GM18909 (cell line): Measurements from ENCODE around the gene COL5A1.
"Not testable (repeated sequence)": the region's sequence is repeated elsewhere in the genome, so short reads cannot be mapped to it uniquely, and the experiment has no call there.

Experiments
- ATAC-seq: cut with Tn5 transposase; IDR thresholded peaks from one replicate; pipeline ENCODE4 v1.9.1; 2021; ENCODE audit warnings: mild to moderate bottlenecking; ENCODE audit not compliant: unreplicated experiment, poor library complexity

Gene COL5A1

GRCh38 chr9:134841180-134841904, 199.7 kb downstream of the COL5A1 start:
- ATAC-seq = no peak

- no peak for ATAC-seq
Measured at GRCh38 chr9:134842321-134842720, 200.7 kb downstream of the COL5A1 start.

- no peak for ATAC-seq
Measured at GRCh38 chr9:134843740-134844139, 202.1 kb downstream of the COL5A1 start.

GRCh38 chr9:134844821-134845220, 203.2 kb downstream of the COL5A1 start:
- ATAC-seq = no peak

GRCh38 chr9:134846187-134846586, 204.6 kb downstream of the COL5A1 start:
- ATAC-seq = no peak

- no peak for ATAC-seq
Measured at GRCh38 chr9:134846699-134847098, 205.1 kb downstream of the COL5A1 start.

GRCh38 chr9:134847138-134847537, 205.5 kb downstream of the COL5A1 start:
- ATAC-seq = no peak

- no peak for ATAC-seq
Measured at GRCh38 chr9:134847752-134848432, 206.3 kb downstream of the COL5A1 start.

GRCh38 chr9:134848504-134848903, 206.9 kb downstream of the COL5A1 start:
- no peak for ATAC-seq

- no peak for ATAC-seq
Measured at GRCh38 chr9:134850611-134851010, 209.0 kb downstream of the COL5A1 start.

GRCh38 chr9:134851020-134851419, 209.4 kb downstream of the COL5A1 start:
- no peak for ATAC-seq

GRCh38 chr9:134852906-134853654, 211.5 kb downstream of the COL5A1 start:
- no peak for ATAC-seq

- no peak for ATAC-seq
Measured at GRCh38 chr9:134853893-134854292, 212.3 kb downstream of the COL5A1 start.

GRCh38 chr9:134854541-134854981, 213.0 kb downstream of the COL5A1 start:
- no peak for ATAC-seq

- no peak for ATAC-seq
Measured at GRCh38 chr9:134855231-134855899, 213.8 kb downstream of the COL5A1 start.

- no peak for ATAC-seq
Measured at GRCh38 chr9:134855900-134856377, 214.3 kb downstream of the COL5A1 start.

GRCh38 chr9:134857451-134857850, 215.8 kb downstream of the COL5A1 start:
- ATAC-seq = not testable (repeated sequence)

- peak; percentile 86 for ATAC-seq
Measured at GRCh38 chr9:134858051-134858841, 216.6 kb downstream of the COL5A1 start.

- ATAC-seq = no peak
Measured at GRCh38 chr9:134860510-134860909, 218.9 kb downstream of the COL5A1 start.
